GM19025 (cell line): Measurements from ENCODE around the gene TTC24.
A peak's percentile ranks its signal among the peaks of the same experiment; 100 is the strongest.

ENCODE experiments used
- ATAC-seq: cut with Tn5 transposase; IDR thresholded peaks from one replicate; pipeline ENCODE4 v1.9.1; 2021; ENCODE audit warnings: mild to moderate bottlenecking, low read depth, moderate library complexity; ENCODE audit not compliant: unreplicated experiment

The TTC24 gene

GRCh38 chr1:156553860-156554485 is 25.6 kb upstream of the TTC24 start:
- no peak for ATAC-seq

GRCh38 chr1:156554971-156555370 is 24.6 kb upstream of the TTC24 start:
- no peak for ATAC-seq

- no peak for ATAC-seq
Observed at GRCh38 chr1:156555715-156556114, 23.8 kb upstream of the TTC24 start.

GRCh38 chr1:156556354-156556753 is 23.2 kb upstream of the TTC24 start:
- no peak for ATAC-seq

- ATAC-seq: no peak
Observed at GRCh38 chr1:156559086-156559796, 20.3 kb upstream of the TTC24 start.

- ATAC-seq: no peak
Observed at GRCh38 chr1:156559797-156560385, 19.6 kb upstream of the TTC24 start.

GRCh38 chr1:156560585-156561163 is 18.8 kb upstream of the TTC24 start:
- no peak for ATAC-seq

GRCh38 chr1:156565519-156565918 is 14.0 kb upstream of the TTC24 start:
- no peak for ATAC-seq

- no peak for ATAC-seq
Observed at GRCh38 chr1:156566436-156566835, 13.1 kb upstream of the TTC24 start.

GRCh38 chr1:156571261-156571852 is 8.2 kb upstream of the TTC24 start:
- no peak for ATAC-seq

- ATAC-seq: peak; percentile 89
Observed at GRCh38 chr1:156571919-156572662, 7.4 kb upstream of the TTC24 start, which contains the start of gene IQGAP3. TSS of gene IQGAP3 (minus strand) at chr1:156572565. CDS start at chr1:156572529, 36 bp downstream.

- no peak for ATAC-seq
Observed at GRCh38 chr1:156572663-156573018, 6.9 kb upstream of the TTC24 start.

GRCh38 chr1:156574039-156574633 is 5.4 kb upstream of the TTC24 start:
- no peak for ATAC-seq

- no peak for ATAC-seq
Observed at GRCh38 chr1:156577550-156577949, 2.0 kb upstream of the TTC24 start.

GRCh38 chr1:156578055-156578454 is 1.5 kb upstream of the TTC24 start:
- no peak for ATAC-seq

GRCh38 chr1:156581661-156582387 is 2.3 kb downstream of the TTC24 start:
- ATAC-seq: no peak

GRCh38 chr1:156582388-156583017 is 3.0 kb downstream of the TTC24 start:
- no peak for ATAC-seq

GRCh38 chr1:156583821-156584622 is 4.5 kb downstream of the TTC24 start:
- no peak for ATAC-seq
